GM12873 (cell line): ENCODE results near the gene PCNX2.

Experiments
- CTCF ChIP-seq: IDR thresholded peaks from 2 replicates; pipeline ENCODE4 v1.5.1; 2012; ENCODE audit warnings: low read depth, mild to moderate bottlenecking, moderate library complexity, low read length, control low read depth; ENCODE audit not compliant: insufficient read depth; ENCODE audit errors: missing control alignments

Gene PCNX2

DNA sequence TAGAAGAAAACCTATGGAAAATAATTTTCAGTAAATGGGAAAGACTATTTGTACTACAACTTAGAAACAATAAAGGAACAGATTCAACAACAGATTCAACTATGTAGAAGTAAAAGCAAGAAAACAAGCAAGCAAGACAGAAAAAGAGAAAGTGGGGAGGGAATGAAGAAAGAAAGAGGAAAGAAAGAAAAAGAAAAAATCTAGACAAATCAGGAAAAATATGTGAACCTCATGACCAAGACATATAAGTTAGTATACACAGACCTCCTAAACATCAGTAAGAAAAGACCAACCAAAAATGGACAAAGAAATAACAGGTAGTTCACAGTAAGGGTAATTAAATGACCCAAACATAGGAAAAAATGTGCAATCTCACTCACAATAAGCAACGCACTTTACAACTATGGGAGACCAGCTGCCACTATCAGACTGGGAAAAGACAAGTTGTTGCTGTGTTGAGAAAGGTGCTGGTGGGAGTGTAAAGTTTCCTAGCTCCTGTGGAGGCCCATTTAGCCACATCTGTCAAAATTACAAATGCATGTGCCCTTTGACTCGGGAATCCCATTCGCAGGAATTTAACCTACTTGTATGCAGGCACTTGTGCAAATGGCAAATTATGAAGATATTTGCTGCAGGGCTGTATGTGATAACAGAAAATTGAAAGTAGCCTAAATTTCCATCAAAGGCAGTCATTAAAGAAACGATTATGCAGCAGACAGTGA, 18.1 kb upstream of the PCNX2 start:
- no peak for TF ChIP-seq CTCF

DNA sequence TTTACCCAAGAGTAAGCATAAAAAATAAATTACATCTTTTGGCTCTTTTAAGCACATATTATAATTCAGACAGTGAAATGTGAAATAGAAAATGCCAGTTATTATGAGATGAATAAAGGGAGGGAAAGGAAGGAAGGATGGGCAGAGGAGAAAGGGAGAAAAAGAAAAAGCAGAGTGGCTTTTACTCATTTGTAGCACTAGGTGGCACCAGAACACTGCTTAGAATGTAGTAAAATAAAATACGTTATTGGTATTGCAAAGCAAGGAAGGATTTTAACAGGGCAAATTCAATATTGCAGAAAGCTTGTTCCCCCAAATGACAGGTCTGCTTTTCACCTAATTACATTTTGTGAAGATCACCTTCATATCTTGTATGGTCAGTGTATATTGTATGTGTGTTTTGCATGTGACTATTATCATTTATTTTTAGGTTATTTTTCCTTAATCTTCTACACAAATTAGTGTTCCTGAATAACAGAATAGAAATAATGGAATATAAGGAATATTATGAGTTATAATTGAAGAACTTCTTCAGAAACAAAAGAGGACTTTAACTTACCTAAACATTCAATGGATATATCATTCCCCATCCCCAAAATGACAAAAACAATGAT, 9.1 kb upstream of the PCNX2 start:
- TF ChIP-seq CTCF, result peak; percentile 69

DNA sequence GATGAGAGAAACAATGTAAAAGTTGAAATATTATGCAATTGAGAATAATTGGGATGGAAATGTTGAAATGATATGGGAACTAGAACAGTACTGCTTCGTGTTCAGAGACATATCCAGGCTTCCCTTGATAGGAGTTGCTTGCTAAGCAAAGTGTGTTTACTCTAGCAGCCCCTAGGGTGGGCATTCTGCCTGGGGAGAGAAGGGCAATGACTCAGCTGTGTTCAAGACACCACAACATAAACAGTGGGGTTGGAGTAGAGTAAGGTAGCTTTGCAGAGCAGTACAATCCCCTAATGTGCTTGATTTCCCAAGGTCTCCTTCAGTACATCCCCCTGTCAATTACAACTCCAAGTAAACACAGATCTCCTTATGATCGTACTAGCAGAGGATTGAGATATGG, 4.8 kb upstream of the PCNX2 start:
- no peak for TF ChIP-seq CTCF

DNA sequence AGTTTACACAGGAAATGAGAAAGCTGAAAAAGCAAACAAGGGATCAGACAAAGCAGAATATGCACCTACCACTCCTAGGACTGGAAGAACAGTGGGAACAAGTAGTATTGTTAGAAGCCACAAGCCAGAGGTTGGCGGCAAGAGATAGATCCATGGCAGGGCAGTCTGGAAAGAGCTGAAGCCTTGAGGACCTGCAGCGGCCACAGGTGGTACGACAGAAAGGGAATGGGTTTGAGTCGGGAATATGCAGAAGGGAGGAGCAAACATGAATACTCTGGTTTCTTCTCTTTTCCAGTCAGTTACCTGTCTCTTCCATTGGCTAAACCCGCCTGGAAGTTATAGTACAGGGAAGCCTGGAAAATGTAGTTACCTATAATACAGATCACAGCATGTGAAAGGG, 3.9 kb upstream of the PCNX2 start:
- no peak for TF ChIP-seq CTCF

DNA sequence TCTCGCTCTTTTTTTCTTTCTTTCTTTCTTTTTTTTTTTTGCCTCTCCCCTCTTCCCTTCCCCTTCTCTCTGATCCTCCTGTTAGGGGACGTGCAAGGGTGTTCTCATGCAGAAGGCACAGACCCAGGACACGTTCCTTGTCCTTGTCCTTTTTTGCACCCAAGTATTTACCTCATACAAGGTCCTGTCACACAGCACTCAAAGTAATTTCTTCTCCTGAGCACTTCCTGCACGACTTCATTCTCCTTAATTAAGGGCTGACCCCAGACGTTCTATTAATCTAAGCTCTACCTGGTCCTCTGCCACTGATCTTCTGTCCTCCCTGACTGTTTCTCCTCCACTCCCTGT, 424 bp upstream of the PCNX2 start:
- no peak for TF ChIP-seq CTCF

DNA sequence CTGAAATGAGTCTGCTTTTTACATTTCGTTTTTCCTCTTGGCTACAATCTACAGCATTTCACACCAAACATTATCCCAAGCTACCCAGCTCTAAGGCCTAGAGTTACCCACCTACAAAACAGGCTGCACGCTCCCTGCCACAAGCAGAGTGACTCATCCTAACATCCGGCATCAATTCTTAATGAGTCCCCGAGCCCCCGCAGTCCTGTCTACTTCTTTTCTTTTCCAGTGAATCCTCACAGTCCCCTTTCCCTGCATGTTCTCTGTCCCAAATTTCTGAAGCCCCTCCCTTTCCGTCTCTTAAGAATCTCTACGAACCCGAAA, 650 bp downstream of the PCNX2 start:
- no peak for TF ChIP-seq CTCF

GRCh38 chr1:233293556-233294446, 1.7 kb downstream of the PCNX2 start:
- TF ChIP-seq CTCF, result no peak
